Ishikawa (cell line): Measurements from ENCODE around the gene FASTK.
A peak's percentile ranks its signal among the peaks of the same experiment; 100 is the strongest.

Experiments used
- CEBPB ChIP-seq: IDR thresholded peaks from 2 replicates; pipeline ENCODE4 v1.6.1; 2012
- CREB1 ChIP-seq: IDR thresholded peaks from 2 replicates; pipeline ENCODE4 v1.6.1; 2012; ENCODE audit warnings: low read depth
- EGR1 ChIP-seq: IDR thresholded peaks from 2 replicates; pipeline ENCODE4 v1.6.1; 2012
- EP300 ChIP-seq: IDR thresholded peaks from 2 replicates; pipeline ENCODE4 v1.6.1; 2012; ENCODE audit warnings: borderline replicate concordance
- FOXM1 ChIP-seq: IDR thresholded peaks from 2 replicates; pipeline ENCODE4 v1.6.1; 2012; ENCODE audit warnings: low read depth, borderline replicate concordance
- NFIC ChIP-seq: IDR thresholded peaks from 2 replicates; pipeline ENCODE4 v1.6.1; 2012
- RAD21 ChIP-seq: IDR thresholded peaks from 2 replicates; pipeline ENCODE4 v1.6.1; 2012; ENCODE audit warnings: low read depth
- TAF1 ChIP-seq: IDR thresholded peaks from 2 replicates; pipeline ENCODE4 v1.6.1; 2012; ENCODE audit warnings: low read depth, mild to moderate bottlenecking
- TCF12 ChIP-seq: IDR thresholded peaks from 2 replicates; pipeline ENCODE4 v1.6.1; 2012; ENCODE audit warnings: low read depth
- TEAD4 ChIP-seq: IDR thresholded peaks from 2 replicates; pipeline ENCODE4 v1.6.1; 2012
- YY1 ChIP-seq: IDR thresholded peaks from 2 replicates; pipeline ENCODE4 v1.6.1; 2012; ENCODE audit warnings: low read depth
- ZBTB7A ChIP-seq: IDR thresholded peaks from 2 replicates; pipeline ENCODE4 v1.6.1; 2012; ENCODE audit warnings: low read depth
- TF ChIP-seq, protein P1 (sequence below): IDR thresholded peaks from 2 replicates; pipeline ENCODE4 v1.6.1; 2012
- TF ChIP-seq, protein P2 (sequence below): IDR thresholded peaks from 2 replicates; pipeline ENCODE4 v1.6.1; 2012; ENCODE audit warnings: low read depth, mild to moderate bottlenecking
- TF ChIP-seq, protein P3 (sequence below): IDR thresholded peaks from 2 replicates; pipeline ENCODE4 v1.6.1; 2012

Gene FASTK

DNA sequence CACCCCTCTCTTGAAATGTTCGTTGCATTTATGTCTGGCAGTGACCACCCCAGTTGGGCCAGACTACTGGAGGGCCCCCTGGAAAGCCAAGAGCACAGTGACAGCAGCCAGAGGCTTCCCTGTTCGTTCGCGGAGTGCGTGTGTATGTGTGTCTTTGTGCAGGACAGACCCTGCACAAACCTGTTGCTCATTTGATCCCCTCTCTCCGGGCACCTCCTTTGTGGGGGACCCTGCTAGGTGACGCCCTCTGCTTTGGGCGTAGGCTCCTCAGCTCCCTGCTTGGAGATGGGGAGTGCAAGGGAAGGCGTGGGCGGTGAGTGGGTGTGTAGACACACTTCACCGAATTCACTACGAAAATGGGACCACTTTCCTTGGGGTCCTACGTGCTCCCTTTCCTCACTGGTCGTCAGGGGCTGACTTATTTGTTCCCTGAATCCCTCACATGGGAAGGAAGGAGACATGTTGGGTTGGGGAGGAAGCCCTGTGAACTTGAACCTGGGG, 44.3 kb upstream of the FASTK start:
- TF ChIP-seq, protein P1, sequence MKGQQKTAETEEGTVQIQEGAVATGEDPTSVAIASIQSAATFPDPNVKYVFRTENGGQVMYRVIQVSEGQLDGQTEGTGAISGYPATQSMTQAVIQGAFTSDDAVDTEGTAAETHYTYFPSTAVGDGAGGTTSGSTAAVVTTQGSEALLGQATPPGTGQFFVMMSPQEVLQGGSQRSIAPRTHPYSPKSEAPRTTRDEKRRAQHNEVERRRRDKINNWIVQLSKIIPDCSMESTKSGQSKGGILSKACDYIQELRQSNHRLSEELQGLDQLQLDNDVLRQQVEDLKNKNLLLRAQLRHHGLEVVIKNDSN: no peak
- no peak for TF ChIP-seq TAF1
- TF ChIP-seq, protein P2, sequence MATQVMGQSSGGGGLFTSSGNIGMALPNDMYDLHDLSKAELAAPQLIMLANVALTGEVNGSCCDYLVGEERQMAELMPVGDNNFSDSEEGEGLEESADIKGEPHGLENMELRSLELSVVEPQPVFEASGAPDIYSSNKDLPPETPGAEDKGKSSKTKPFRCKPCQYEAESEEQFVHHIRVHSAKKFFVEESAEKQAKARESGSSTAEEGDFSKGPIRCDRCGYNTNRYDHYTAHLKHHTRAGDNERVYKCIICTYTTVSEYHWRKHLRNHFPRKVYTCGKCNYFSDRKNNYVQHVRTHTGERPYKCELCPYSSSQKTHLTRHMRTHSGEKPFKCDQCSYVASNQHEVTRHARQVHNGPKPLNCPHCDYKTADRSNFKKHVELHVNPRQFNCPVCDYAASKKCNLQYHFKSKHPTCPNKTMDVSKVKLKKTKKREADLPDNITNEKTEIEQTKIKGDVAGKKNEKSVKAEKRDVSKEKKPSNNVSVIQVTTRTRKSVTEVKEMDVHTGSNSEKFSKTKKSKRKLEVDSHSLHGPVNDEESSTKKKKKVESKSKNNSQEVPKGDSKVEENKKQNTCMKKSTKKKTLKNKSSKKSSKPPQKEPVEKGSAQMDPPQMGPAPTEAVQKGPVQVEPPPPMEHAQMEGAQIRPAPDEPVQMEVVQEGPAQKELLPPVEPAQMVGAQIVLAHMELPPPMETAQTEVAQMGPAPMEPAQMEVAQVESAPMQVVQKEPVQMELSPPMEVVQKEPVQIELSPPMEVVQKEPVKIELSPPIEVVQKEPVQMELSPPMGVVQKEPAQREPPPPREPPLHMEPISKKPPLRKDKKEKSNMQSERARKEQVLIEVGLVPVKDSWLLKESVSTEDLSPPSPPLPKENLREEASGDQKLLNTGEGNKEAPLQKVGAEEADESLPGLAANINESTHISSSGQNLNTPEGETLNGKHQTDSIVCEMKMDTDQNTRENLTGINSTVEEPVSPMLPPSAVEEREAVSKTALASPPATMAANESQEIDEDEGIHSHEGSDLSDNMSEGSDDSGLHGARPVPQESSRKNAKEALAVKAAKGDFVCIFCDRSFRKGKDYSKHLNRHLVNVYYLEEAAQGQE: no peak

DNA sequence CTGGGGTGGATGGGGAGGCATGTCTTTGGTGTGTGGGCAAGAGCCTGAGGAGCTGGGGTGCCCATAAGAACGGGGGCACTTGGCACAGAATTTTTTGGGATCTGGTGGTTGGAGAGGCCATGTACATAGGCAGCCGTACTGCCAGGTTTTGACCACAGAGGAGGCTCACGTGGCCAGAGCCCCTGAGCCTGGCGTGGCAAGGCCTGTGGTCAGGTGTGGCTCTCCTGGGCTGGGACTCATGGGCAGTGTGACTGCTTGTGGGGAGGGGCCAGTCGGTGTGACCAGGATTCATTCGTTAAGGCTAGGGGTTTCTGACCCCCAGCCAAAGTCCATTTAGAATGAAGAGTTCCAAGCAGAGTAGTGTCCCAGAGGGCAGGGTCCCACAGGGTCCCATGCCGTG, 43.9 kb upstream of the FASTK start:
- TF ChIP-seq TEAD4: no peak
- TF ChIP-seq TCF12: no peak
- no peak for TF ChIP-seq NFIC
- no peak for TF ChIP-seq CREB1
- no peak for TF ChIP-seq TAF1
- TF ChIP-seq, protein P1: no peak
- TF ChIP-seq CEBPB: no peak
- no peak for TF ChIP-seq FOXM1
- TF ChIP-seq EGR1: no peak

- TF ChIP-seq EGR1: no peak
- TF ChIP-seq YY1: peak; percentile 38; the same call in 1 of the 2 replicates
- TF ChIP-seq, protein P2: no peak
- TF ChIP-seq TEAD4: peak; percentile 17; the same call in 1 of the 2 replicates
- peak; percentile 21; the same call in 1 of the 2 replicates for TF ChIP-seq TCF12
- TF ChIP-seq, protein P1: peak; percentile 11; the same call in 1 of the 2 replicates
- TF ChIP-seq FOXM1: no peak
- no peak for TF ChIP-seq ZBTB7A
- TF ChIP-seq, protein P3, sequence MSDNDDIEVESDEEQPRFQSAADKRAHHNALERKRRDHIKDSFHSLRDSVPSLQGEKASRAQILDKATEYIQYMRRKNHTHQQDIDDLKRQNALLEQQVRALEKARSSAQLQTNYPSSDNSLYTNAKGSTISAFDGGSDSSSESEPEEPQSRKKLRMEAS: peak; percentile 78
- TF ChIP-seq NFIC: no peak
- TF ChIP-seq EP300: no peak
- no peak for TF ChIP-seq CEBPB
- no peak for TF ChIP-seq TAF1
- TF ChIP-seq RAD21: peak; percentile 98
- TF ChIP-seq CREB1: no peak
These were observed 43.3 kb upstream of the FASTK start for GRCh38 chr7:151123822-151124464.

DNA sequence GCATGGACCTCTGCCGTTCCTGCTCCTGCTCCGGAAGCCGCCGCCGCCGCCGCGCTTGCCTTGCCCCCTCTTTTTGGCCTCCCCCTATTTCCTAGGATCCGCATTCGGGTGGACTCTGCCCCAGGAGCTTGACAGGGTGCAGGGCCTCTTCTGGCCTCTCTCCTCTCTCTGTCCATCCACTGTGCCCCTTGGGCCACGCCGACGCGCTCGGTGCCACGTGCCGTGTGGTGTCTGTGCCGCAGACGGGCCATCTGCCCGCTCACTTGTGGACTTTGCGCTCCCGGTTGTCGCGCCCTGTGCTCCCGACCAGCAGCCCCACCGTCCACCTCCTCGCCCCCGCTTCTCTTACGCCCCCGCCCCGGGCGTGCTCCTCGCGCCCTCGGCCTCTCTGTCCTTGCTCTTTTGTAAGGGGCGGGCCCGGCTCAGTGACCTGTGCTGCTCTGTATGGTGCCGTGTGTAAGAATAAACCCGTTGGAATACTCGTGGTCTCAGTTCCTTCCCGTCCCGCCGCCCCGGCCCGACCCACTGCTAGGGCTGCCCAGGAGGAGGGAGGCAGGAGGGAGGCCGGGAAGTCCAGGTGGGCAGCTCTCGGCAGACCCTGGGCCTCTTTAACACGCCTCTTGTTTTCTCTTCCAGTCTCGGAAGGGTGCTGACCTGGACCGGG, 42.7 kb upstream of the FASTK start:
- TF ChIP-seq EGR1: no peak
- TF ChIP-seq CEBPB: no peak
- TF ChIP-seq, protein P2: no peak
- no peak for TF ChIP-seq TCF12
- TF ChIP-seq, protein P1: no peak
- TF ChIP-seq YY1: no peak
- no peak for TF ChIP-seq ZBTB7A
- TF ChIP-seq FOXM1: no peak
- no peak for TF ChIP-seq TEAD4
- TF ChIP-seq NFIC: no peak
- TF ChIP-seq RAD21: no peak
- TF ChIP-seq EP300: no peak
- TF ChIP-seq TAF1: no peak
- TF ChIP-seq, protein P3: no peak
- TF ChIP-seq CREB1: no peak
